ENCODE data around the gene DCC.

DNA sequence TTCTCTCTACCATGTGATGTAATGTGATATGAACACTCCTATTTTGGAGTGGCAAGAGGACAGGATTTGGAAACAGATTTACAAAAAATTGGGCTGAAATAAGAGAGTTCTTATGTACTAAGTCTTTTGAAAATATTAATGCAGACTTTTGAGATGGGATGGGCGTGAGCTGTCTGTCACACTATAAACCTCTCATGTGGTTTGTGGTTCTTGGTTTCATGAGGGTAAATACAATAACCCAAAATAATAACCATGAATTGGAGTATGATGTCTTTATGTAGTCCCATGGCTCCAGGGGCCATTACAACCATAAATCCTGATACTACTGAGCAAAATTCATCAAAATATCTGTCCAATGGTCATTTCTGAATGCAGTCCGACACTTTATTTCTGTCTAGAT lies 1216.5 kb downstream of the DCC start:
- TF ChIP-seq, protein P1, sequence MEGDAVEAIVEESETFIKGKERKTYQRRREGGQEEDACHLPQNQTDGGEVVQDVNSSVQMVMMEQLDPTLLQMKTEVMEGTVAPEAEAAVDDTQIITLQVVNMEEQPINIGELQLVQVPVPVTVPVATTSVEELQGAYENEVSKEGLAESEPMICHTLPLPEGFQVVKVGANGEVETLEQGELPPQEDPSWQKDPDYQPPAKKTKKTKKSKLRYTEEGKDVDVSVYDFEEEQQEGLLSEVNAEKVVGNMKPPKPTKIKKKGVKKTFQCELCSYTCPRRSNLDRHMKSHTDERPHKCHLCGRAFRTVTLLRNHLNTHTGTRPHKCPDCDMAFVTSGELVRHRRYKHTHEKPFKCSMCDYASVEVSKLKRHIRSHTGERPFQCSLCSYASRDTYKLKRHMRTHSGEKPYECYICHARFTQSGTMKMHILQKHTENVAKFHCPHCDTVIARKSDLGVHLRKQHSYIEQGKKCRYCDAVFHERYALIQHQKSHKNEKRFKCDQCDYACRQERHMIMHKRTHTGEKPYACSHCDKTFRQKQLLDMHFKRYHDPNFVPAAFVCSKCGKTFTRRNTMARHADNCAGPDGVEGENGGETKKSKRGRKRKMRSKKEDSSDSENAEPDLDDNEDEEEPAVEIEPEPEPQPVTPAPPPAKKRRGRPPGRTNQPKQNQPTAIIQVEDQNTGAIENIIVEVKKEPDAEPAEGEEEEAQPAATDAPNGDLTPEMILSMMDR (IDR thresholded peaks at IDR 0.05) = no peak
- TF ChIP-seq POLR2A (IDR thresholded peaks at IDR 0.05) = no peak
